Measurements from ENCODE around the gene DRC3. TPM values are rescaled to one million over a fixed set of nuclear protein-coding genes. Genes with fewer than 3 reads are reported as not detected.
"Not testable (repeated sequence)": the region's sequence is repeated elsewhere in the genome, so short reads cannot be mapped to it uniquely, and the experiment has no call there.

Gene DRC3
- total RNA-seq, 2 donors from 2014 or later = 0.47 TPM; not detected in 1

DNA sequence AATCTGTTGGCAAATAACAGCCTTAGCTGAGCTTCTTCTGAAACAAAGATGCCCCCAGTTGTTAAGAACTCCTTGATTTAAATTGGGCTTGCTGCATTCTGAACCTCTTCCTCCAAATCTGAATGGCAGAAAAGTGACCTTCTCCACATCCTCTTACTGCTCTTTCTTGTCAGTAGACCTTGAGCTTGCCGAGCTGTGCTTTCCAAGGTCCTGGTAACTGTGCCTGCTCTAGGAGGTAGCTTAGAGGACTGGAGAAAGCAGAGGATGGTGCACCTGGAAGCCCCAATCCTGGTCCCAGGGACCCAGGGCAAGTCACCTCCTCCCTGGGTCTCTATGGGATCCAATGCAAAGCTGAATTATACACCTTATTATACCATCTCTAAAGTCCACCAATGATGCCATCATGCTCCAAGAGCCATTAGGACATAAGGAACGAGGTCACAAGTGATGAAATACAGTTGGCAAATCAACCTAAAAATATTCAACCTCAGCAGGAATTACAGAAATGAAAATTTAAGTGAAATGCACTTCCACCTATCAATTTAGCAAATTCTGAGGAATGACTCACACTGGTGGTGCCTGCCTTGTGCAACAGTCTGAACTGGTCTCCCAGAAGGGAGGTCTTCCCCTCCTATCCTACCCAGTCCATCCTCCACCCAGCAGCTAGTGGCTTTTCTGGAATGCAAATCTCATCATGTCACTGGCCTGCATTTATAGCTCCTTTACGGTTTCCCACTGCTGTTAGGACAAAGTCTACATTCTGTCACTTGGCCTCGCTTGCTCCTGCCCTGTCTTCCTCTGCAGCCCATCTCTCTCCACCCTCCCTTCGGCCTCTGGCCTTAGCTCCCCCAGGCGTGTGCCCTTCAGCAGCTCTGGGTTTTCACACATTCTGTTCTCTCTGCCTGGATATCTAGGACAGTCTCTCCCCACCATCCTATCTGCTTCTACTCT, 37.1 kb upstream of the DRC3 start:
- Mint-ChIP-seq H3K27ac (peak overlapping the region in 1 of 2 donors; percentile 67), H3K4me3 (no peak overlapping the region), H3K9me3 (no peaks in the 10 kb centered on the region), H3K4me1 (ENCODE audit: low read depth in 2 of 2) (peaks cover 20 to 31% of the 10 kb centered on the region in 2 donors), H3K36me3 (no peaks in the 10 kb centered on the region), H3K27me3 (no peaks in the 10 kb centered on the region)
- DNase-seq (ENCODE audit: low spot score) (no peak), ATAC-seq (peak; percentile 58 to 73)

DNA sequence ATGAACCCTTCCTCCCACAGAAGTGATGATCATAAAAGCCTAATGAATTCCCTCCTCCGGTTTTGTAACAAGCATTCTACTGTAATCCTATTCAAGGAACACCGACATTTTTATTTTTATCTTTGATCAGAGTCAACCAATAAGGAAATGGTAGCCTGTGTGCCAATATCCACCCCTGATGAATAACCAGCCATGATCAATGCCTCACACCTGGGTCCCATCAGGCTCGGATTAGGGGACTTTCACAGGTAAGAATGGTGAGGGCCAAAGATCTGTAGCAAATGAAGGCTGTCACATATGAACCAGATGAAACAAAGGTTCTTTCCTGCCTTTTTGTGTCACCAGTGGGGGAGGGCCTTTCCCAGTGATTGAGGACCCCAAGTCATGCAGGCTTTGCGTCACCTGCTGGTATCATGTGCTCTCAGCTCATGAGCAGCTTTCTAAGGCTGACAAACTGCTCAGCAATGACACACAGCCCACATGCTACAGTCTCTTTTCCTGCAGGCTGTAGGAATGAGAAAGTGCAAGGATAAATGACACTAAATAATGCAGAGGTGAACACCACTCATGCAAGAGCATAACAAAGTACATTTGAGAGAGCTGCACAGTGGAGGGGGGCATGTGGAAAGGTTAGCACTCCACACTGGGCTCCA, 35.3 kb upstream of the DRC3 start:
- Mint-ChIP-seq H3K9me3 (no peaks in the 10 kb centered on the region), H3K4me1 (ENCODE audit: low read depth in 2 of 2) (peaks cover 20 to 26% of the 10 kb centered on the region in 2 donors), H3K27ac (no peak overlapping the region), H3K27me3 (no peaks in the 10 kb centered on the region), H3K4me3 (no peak overlapping the region), H3K36me3 (no peaks in the 10 kb centered on the region)
- DNase-seq (ENCODE audit: low spot score) = no peak
- no peak for ATAC-seq

DNA sequence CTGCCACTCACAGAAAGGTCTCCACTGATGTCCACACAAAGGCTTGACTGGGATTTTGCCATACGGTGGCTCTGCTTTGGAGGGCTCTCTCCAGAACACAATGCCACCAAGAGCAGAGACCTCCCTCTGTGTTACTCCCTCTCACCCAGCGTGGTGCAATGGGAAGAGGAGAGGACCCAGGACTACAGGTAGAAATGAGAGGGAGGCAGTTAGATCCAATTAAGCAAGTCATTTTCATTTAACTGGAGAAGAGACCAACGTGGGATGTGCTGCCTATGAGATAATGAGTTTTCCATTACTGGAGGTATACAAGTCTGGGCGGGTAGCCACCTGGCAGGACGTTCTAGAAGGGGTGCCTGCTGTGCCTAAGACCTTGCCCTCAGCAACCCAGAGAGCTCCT, 34.7 kb upstream of the DRC3 start:
- no peaks in the 10 kb centered on the region for H3K9me3 Mint-ChIP-seq
- no peak overlapping the region for H3K27ac Mint-ChIP-seq
- no peak for DNase-seq (ENCODE audit: low spot score)
- H3K36me3 Mint-ChIP-seq = no peaks in the 10 kb centered on the region
- no peaks in the 10 kb centered on the region for H3K27me3 Mint-ChIP-seq
- ATAC-seq = no peak
- peaks cover 20 to 26% of the 10 kb centered on the region in 2 donors for H3K4me1 Mint-ChIP-seq (ENCODE audit: low read depth in 2 of 2)
- H3K4me3 Mint-ChIP-seq = no peak overlapping the region

DNA sequence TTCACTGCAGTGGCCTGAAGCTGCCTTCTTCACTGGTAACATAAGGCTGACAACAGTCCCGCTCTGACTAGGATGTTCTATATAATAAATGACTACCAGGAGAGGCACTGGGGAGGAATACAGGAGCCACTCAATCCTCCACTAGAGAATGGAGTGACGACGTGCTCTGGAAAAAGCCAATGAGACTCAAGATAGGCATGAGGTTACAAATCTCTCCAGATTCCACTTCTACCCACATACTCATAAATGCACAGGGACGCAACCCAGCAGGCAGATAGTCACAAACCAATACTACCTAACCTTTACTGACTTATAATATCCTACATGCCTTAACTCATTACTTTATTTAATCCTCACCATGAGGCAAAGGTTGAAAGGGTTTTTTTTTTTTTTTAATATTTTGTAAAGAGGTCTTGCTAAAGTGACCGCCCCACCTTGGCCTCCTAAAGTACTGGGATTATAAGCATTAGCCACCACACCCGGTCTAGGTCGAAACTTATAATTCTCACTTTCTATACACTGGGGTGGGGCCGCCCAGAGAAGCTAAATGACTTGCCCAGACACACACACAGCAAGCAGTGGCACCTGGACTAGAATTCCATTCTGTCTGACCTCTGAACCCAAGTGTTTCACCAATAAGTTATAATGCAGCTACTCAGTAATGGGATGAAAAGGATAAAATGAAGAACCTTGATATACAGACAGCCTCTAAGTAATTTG, 34.1 kb upstream of the DRC3 start:
- no peak overlapping the region for H3K27ac Mint-ChIP-seq
- ATAC-seq = no peak

DNA sequence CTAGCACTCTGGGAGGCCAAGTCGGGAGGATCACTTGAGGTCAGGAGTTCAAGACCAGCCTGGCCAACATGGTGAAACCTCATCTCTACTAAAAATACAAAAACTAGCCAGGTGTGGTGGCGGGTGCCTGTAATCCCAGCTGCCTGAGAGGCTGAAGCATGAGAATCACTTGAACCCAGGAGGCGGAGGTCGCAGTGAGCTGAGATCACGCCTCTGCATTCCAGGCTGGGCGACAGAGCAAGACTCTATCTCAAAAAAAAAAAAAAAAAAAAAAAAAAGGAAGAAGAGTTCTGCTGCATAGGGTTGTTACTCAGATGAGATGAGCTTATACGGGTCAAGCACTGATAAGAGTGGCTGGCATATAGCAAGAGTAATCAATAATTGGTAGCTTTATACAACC, 32.7 kb upstream of the DRC3 start:
- not testable (repeated sequence) for H3K36me3 Mint-ChIP-seq; H3K9me3 Mint-ChIP-seq; H3K4me3 Mint-ChIP-seq; ATAC-seq; DNase-seq (ENCODE audit: low spot score); H3K27ac Mint-ChIP-seq; H3K27me3 Mint-ChIP-seq
- H3K4me1 Mint-ChIP-seq (ENCODE audit: low read depth in 2 of 2) = peaks cover 25 to 26% of the 10 kb centered on the region in 2 donors

More for the DNA sequence above, 34.1 kb upstream of the DRC3 start:
- DNase-seq (ENCODE audit: low spot score) = no peak
- Mint-ChIP-seq H3K36me3 (no peaks in the 10 kb centered on the region), H3K4me1 (ENCODE audit: low read depth in 2 of 2) (peaks cover 25 to 27% of the 10 kb centered on the region in 2 donors), H3K27me3 (no peaks in the 10 kb centered on the region), H3K9me3 (no peaks in the 10 kb centered on the region), H3K4me3 (no peak overlapping the region)

DNA sequence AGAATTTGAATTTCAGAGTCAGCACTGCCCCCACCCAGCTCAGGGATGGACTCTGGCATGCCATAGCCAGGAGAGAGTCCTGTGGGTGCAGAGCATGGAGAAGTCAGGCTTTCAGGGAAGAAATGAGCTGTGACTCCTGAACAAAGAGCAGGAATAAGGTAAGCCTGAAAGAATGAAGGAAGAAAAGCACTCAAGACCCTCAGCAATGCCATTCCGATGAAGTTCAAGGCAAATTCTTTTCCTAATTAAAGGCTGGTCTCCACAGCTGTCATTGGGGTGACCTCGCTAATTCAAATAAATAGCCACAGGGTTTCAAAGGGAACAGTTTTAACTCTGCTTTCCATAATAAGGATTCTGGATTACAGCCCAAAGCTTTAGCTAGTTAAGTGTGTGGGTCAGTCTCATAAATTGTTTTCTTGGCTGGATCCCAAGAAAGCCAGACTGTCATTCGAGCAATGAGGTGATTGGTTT, 32.2 kb upstream of the DRC3 start:
- DNase-seq (ENCODE audit: low spot score) = no peak
- Mint-ChIP-seq H3K27me3 (no peaks in the 10 kb centered on the region), H3K4me1 (ENCODE audit: low read depth in 2 of 2) (peaks cover 19 to 21% of the 10 kb centered on the region in 2 donors), H3K27ac (no peak overlapping the region), H3K36me3 (no peaks in the 10 kb centered on the region), H3K4me3 (no peak overlapping the region), H3K9me3 (no peaks in the 10 kb centered on the region)
- no peak for ATAC-seq

DNA sequence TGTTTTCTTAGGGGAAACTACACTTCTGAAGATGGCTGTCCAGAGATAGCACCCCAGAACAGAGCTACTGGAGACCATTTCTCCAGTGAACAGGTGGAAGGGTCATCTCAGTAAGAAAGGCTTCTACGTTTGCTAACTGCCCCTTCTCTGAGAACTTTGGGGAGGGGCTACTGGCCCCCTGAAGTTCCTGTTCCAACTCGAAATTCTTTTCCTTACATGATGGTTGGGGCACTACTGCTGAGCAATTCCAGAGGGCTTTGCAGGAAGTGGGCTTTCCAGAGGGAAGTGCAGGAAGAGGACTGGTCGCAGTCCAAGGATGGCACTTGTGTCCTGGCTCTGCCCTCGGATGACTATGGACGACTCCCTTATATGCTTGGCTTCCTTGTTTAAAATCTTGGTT, 31.6 kb upstream of the DRC3 start:
- H3K9me3 Mint-ChIP-seq = no peaks in the 10 kb centered on the region
- H3K4me1 Mint-ChIP-seq (ENCODE audit: low read depth in 2 of 2) = peaks cover 14 to 16% of the 10 kb centered on the region in 2 donors
- no peak for ATAC-seq
- no peak for DNase-seq (ENCODE audit: low spot score)
- H3K27me3 Mint-ChIP-seq = no peaks in the 10 kb centered on the region
- H3K4me3 Mint-ChIP-seq = no peak overlapping the region
- H3K36me3 Mint-ChIP-seq = no peaks in the 10 kb centered on the region
- no peak overlapping the region for H3K27ac Mint-ChIP-seq

DNA sequence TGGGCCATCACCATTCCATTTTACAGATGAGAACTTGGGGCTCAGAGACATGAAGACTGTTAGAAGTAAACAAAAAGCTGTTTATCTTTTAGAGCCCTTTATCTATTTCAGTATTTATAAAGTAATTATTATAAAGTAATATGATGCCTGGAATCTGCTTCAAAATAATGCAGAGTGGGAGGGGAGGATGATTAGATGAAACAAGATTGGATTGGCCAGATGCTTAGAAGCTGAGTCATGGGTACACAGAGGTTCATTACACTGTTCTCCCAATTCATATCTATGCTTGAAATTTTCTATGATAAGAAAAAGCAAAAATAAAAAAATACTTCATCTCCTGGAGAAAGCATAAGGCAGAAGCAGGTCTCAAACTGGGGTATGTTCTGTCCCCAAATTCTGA, 29.8 kb upstream of the DRC3 start:
- Mint-ChIP-seq H3K4me3 (no peak overlapping the region), H3K36me3 (no peaks in the 10 kb centered on the region), H3K27me3 (no peaks in the 10 kb centered on the region), H3K27ac (no peak overlapping the region), H3K9me3 (no peaks in the 10 kb centered on the region), H3K4me1 (ENCODE audit: low read depth in 2 of 2) (peaks cover 6 to 8% of the 10 kb centered on the region in 2 donors)
- no peak for DNase-seq (ENCODE audit: low spot score)
- no peak for ATAC-seq

DNA sequence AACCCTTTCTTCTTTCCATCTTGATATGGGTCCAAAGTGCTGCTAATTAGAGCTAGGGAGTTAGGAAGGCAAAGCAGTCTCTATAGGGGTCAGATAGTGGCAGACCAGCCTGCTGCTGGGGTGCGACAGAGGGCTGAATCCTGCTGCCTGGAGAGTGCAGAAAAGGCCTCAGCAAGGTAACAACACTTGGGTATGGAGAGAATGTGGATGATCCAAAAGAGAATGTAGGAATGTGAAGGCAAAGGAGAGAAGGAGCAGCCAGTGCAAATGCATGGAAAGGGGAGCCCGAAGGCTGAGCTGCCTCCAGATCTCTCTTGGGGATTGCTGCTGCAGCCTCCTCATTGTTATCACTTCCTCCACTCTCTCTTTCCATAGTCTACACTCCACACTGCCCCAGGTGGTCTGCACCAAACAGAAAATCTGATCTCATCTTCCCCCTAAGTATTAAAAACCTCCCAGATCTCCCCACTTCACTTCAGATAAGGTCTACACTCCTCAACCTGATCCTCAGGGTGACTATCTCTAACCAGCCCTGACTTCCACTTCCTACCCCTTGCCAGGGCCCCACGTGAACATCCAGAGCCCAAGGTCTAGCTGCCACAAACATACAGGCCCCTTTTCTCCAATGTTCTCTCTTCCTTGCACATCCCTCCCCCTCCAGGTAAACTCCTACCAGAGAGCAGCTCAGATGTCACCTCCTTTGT, 29.2 kb upstream of the DRC3 start:
- Mint-ChIP-seq H3K36me3 (no peaks in the 10 kb centered on the region), H3K4me1 (ENCODE audit: low read depth in 2 of 2) (peaks cover 6 to 8% of the 10 kb centered on the region in 2 donors)
- ATAC-seq = peak in 1 of 2 donors; percentile 36

DNA sequence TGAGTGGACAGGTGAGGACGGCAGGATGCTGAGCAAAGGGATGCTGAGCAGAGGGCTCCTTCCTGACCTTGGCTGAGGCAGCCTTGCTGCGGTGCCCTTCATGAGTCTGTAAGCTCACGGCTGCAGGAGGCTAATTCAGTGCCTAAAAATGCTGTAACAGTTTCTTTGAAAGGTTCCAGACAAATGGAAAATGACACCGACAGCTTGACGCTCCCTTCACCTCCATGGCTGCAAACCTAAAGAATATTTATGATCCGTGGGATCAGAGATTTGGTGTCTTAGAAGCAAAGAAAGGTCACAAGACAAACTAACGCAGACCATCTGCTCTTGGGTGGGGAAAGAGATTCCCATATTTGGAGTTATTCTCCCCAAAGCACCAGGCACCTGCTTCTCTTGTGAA, 28.4 kb upstream of the DRC3 start:
- DNase-seq (ENCODE audit: low spot score) = no peak
- peaks cover 6 to 8% of the 10 kb centered on the region in 2 donors for H3K4me1 Mint-ChIP-seq (ENCODE audit: low read depth in 2 of 2)
- H3K27me3 Mint-ChIP-seq = no peaks in the 10 kb centered on the region
- no peak for ATAC-seq
- H3K9me3 Mint-ChIP-seq = no peaks in the 10 kb centered on the region
- no peaks in the 10 kb centered on the region for H3K36me3 Mint-ChIP-seq
- H3K27ac Mint-ChIP-seq = no peak overlapping the region
- H3K4me3 Mint-ChIP-seq = no peak overlapping the region

More for the DNA sequence above, 29.2 kb upstream of the DRC3 start:
- Mint-ChIP-seq H3K27ac (no peak overlapping the region), H3K27me3 (no peaks in the 10 kb centered on the region), H3K4me3 (no peak overlapping the region), H3K9me3 (no peaks in the 10 kb centered on the region)
- no peak for DNase-seq (ENCODE audit: low spot score)

DNA sequence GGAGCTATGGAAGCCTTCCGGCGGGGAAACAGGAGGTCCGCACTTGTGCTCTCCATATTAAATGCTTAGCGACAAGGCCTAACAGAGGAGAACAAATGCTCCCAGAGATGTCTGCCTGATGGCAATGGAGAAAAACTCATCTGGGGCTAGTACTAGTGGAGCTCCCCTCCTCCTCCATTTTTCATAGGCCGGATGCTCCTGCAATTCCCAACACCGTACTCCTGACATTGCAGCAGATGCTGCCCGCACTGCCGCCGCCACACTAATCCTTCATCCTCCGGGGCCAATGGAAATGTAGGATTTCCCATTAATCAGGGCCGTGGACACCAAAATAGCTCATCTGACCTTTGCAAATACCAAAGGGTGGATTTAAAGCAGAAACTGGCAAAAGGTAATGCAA, 27.9 kb upstream of the DRC3 start:
- Mint-ChIP-seq H3K4me1 (ENCODE audit: low read depth in 2 of 2) (peaks cover 8 to 10% of the 10 kb centered on the region in 2 donors), H3K27me3 (no peaks in the 10 kb centered on the region), H3K27ac (no peak overlapping the region), H3K9me3 (no peaks in the 10 kb centered on the region), H3K4me3 (no peak overlapping the region), H3K36me3 (no peaks in the 10 kb centered on the region)
- DNase-seq (ENCODE audit: low spot score) (no peak), ATAC-seq (no peak)

DNA sequence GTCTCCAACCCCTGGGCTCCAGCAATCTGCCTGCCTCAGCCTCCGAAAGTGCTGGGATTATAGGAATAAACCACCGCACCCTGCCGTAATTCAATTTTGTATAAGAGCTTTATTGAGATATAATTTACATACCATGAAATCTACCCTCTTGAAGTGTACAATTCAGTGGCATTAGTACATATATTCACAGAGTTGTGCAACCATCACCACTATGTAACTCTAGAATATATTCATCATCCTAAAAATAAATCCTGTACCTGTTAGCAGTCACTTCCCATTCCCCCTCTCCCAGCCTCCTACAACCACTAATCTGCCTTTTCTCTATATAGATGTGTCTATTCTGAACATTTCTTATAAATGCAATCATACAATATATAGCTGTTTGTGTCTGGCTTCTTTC, 26.6 kb upstream of the DRC3 start:
- Mint-ChIP-seq H3K9me3 (no peaks in the 10 kb centered on the region), H3K36me3 (no peaks in the 10 kb centered on the region), H3K4me3 (no peak overlapping the region), H3K4me1 (ENCODE audit: low read depth in 2 of 2) (peaks cover 8 to 10% of the 10 kb centered on the region in 2 donors), H3K27me3 (no peaks in the 10 kb centered on the region), H3K27ac (peak overlapping the region in 1 of 2 donors; percentile 21)
- ATAC-seq = no peak
- DNase-seq (ENCODE audit: low spot score) = no peak

DNA sequence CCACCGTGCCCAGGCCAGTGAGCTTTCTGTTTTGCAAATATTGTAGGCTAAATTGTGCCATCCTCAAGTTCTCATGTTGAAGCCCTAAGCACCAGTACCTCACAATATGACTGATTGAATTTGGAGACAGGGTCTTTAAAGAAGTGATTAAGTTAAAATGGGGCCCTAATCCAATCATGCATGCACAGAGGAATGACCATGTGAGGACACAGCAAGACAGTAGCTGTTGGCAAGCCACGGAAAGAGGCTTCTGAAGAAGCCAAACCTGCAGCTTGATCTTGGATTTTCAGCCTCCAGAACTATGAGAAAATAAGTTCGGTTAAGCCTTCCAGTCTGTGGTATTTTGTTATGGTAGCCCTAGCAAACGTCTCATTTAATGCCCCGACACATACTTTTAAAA, 25.4 kb upstream of the DRC3 start:
- no peak for DNase-seq (ENCODE audit: low spot score)
- Mint-ChIP-seq H3K36me3 (no peaks in the 10 kb centered on the region), H3K4me1 (ENCODE audit: low read depth in 2 of 2) (peaks cover 8 to 10% of the 10 kb centered on the region in 2 donors), H3K9me3 (no peaks in the 10 kb centered on the region), H3K4me3 (no peak overlapping the region), H3K27me3 (no peaks in the 10 kb centered on the region), H3K27ac (no peak overlapping the region)
- no peak for ATAC-seq
